Measurements from ENCODE around the gene CTAG2. TPM values are rescaled to one million over a fixed set of nuclear protein-coding genes. Genes with fewer than 3 reads are reported as not detected.
"Not testable (repeated sequence)": the region's sequence is repeated elsewhere in the genome, so short reads cannot be mapped to it uniquely, and the experiment has no call there.

CTAG2 gene
- total RNA-seq, 1 donor from 2014 or later, result not detected

DNA sequence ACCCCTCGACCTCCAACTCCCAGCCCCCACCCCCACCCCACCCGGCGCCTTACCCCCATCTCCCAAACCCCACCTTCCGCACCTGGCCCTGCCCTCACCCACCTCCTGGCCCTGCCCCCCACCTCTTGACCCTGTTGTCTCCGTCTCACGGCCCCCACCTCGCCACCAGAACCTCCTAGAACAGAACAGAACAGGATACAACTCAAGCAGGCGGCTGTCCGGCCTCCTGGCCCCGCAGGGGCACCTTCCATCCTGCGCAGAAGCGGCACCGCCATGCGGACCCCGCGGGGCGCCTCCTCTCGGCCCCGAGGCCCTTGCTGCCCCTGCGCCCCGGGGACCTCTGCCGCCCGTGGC lies 354 bp downstream of the CTAG2 start:
- no peaks in the 10 kb centered on the region for H3K27me3 Mint-ChIP-seq (ENCODE audit: unreplicated experiment)

DNA sequence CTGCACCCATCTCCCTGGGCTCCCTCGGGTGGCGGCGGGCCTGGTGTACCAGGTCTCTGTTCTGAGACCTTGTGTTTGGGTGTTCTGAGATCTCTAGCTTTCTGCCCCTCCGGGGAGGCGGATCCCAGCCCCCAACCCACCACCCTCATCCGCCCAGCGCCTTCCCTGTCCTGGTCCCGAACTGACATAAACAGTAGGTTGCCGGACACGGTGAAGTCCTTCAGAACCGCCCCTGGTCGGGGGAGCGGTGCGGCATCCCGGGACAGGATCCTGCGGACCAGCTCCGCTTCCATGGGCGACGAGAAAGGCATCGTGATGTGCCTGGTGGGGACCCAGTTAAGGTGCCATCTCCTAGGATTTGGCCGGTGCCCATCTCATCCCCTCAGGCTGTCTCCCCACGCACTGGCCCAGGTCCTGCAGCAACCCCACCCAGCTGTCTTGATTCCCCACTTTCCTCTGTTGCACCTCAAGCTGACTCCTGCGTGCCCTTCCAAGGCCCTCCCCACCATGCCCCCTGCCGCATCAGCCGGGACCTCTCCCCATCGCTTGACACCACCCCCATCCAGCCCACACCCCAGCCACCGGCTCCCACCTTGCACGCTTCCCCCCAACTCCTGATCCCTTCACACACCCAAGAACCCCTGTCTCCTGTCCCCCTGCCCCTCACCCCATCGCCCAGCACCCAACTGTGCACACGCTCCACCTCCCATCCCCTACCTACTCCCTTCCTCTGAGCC lies 900 bp downstream of the CTAG2 start:
- TF ChIP-seq, protein P1, sequence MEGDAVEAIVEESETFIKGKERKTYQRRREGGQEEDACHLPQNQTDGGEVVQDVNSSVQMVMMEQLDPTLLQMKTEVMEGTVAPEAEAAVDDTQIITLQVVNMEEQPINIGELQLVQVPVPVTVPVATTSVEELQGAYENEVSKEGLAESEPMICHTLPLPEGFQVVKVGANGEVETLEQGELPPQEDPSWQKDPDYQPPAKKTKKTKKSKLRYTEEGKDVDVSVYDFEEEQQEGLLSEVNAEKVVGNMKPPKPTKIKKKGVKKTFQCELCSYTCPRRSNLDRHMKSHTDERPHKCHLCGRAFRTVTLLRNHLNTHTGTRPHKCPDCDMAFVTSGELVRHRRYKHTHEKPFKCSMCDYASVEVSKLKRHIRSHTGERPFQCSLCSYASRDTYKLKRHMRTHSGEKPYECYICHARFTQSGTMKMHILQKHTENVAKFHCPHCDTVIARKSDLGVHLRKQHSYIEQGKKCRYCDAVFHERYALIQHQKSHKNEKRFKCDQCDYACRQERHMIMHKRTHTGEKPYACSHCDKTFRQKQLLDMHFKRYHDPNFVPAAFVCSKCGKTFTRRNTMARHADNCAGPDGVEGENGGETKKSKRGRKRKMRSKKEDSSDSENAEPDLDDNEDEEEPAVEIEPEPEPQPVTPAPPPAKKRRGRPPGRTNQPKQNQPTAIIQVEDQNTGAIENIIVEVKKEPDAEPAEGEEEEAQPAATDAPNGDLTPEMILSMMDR (IDR thresholded peaks at IDR 0.05; ENCODE audit: partially characterized antibody, unreplicated experiment), result no peak
- Mint-ChIP-seq H3K27ac (ENCODE audit: unreplicated experiment) (no peak overlapping the region), H3K9me3 (ENCODE audit: unreplicated experiment) (no peaks in the 10 kb centered on the region), H3K4me3 (ENCODE audit: unreplicated experiment) (no peak overlapping the region), H3K36me3 (ENCODE audit: unreplicated experiment) (no peaks in the 10 kb centered on the region), H3K4me1 (ENCODE audit: low read depth, unreplicated experiment) (no peaks in the 10 kb centered on the region), H3K27me3 (ENCODE audit: unreplicated experiment) (no peaks in the 10 kb centered on the region)
- no peak for DNase-seq

More for the DNA sequence above, 354 bp downstream of the CTAG2 start:
- Mint-ChIP-seq H3K9me3 (ENCODE audit: unreplicated experiment) (no peaks in the 10 kb centered on the region), H3K27ac (ENCODE audit: unreplicated experiment) (no peak overlapping the region), H3K36me3 (ENCODE audit: unreplicated experiment) (no peaks in the 10 kb centered on the region), H3K4me1 (ENCODE audit: low read depth, unreplicated experiment) (no peaks in the 10 kb centered on the region), H3K4me3 (ENCODE audit: unreplicated experiment) (no peak overlapping the region)
- TF ChIP-seq, protein P1 (IDR thresholded peaks at IDR 0.05; ENCODE audit: partially characterized antibody, unreplicated experiment), result no peak
- no peak for DNase-seq

DNA sequence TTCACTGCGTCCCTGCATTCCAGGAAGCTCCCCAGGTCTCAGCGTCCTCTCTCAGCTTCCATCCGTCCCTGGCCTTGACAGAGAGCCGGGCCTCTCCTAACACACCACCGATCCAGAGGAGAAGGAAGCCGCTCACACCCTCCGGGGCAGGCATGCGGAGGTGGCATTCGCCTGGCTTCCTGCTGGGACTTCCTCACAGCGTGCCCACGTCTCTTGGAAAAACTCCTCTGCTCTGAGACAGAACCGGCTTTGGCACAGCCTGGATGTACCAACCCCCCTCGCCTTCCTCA lies 3.2 kb downstream of the CTAG2 start:
- no peaks in the 10 kb centered on the region for H3K9me3 Mint-ChIP-seq (ENCODE audit: unreplicated experiment)
- no peak for DNase-seq
- H3K27me3 Mint-ChIP-seq (ENCODE audit: unreplicated experiment), result no peaks in the 10 kb centered on the region
- no peaks in the 10 kb centered on the region for H3K4me1 Mint-ChIP-seq (ENCODE audit: low read depth, unreplicated experiment)
- TF ChIP-seq, protein P1 (IDR thresholded peaks at IDR 0.05; ENCODE audit: partially characterized antibody, unreplicated experiment), result no peak
- no peak overlapping the region for H3K4me3 Mint-ChIP-seq (ENCODE audit: unreplicated experiment)
- no peaks in the 10 kb centered on the region for H3K36me3 Mint-ChIP-seq (ENCODE audit: unreplicated experiment)
- no peak overlapping the region for H3K27ac Mint-ChIP-seq (ENCODE audit: unreplicated experiment)

DNA sequence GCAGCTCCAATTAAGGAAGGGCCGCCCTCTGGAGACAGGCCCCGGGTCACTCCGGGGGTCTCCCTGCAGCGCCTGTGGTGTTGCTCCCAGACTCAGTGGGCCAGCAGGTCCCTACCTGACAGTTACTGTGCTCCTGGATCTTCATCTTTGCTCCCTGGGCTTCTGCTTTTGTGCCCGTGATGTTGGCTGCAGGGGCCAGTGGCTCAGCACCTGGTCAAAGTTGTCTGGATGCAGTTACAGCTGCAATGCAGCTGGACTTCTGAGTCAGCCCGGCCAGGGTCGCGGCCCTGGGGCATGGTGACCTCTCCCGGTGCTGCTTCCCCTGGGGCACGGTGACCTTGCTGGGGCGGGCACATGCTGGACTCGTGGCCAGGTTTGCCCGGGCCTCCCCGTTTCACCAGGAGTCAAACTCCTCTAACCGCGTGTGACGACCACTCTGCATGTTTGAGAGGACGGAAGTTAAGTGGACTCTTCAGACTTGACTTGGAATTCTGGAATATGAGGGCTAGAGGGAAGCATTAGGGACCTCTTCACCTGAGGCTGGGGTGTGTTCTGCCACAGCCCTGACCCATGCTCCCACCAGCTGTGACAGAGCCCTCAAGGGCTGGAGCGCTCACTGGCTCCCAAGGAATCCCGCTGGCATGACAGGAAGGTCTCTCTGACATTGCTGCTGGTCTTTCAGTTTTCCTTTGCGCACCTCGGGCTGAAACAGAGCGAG lies 3.7 kb downstream of the CTAG2 start:
- H3K4me1 Mint-ChIP-seq (ENCODE audit: low read depth, unreplicated experiment), result no peaks in the 10 kb centered on the region
- H3K27me3 Mint-ChIP-seq (ENCODE audit: unreplicated experiment), result no peaks in the 10 kb centered on the region
- DNase-seq, result no peak
- H3K27ac Mint-ChIP-seq (ENCODE audit: unreplicated experiment), result no peak overlapping the region
- H3K36me3 Mint-ChIP-seq (ENCODE audit: unreplicated experiment), result no peaks in the 10 kb centered on the region
- no peak overlapping the region for H3K4me3 Mint-ChIP-seq (ENCODE audit: unreplicated experiment)
- TF ChIP-seq, protein P1 (IDR thresholded peaks at IDR 0.05; ENCODE audit: partially characterized antibody, unreplicated experiment), result no peak
- no peaks in the 10 kb centered on the region for H3K9me3 Mint-ChIP-seq (ENCODE audit: unreplicated experiment)

DNA sequence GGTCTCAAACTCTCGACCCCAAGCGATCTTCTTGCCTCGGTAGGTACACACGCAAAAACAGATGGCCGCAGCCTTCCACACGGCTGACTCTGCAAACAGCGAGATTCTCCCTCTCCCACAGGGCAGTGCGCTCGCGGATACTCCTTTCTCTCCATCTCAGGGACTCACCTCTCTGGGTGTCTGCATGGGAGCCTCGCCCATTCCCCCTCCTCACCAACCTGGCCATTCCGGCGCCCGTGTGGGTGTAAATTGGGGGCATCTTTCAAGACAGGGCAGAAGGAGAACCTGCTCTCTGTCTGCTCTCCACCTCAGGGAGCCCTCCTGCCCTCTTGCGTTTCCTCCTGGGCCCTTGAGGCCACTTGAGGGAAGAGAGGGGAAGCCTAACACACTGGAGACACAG lies 4.4 kb downstream of the CTAG2 start:
- no peak for DNase-seq
- no peaks in the 10 kb centered on the region for H3K4me1 Mint-ChIP-seq (ENCODE audit: low read depth, unreplicated experiment)
- no peaks in the 10 kb centered on the region for H3K36me3 Mint-ChIP-seq (ENCODE audit: unreplicated experiment)
- no peaks in the 10 kb centered on the region for H3K27me3 Mint-ChIP-seq (ENCODE audit: unreplicated experiment)
- TF ChIP-seq, protein P1 (IDR thresholded peaks at IDR 0.05; ENCODE audit: partially characterized antibody, unreplicated experiment), result no peak
- H3K9me3 Mint-ChIP-seq (ENCODE audit: unreplicated experiment), result no peaks in the 10 kb centered on the region
- H3K4me3 Mint-ChIP-seq (ENCODE audit: unreplicated experiment), result no peak overlapping the region
- no peak overlapping the region for H3K27ac Mint-ChIP-seq (ENCODE audit: unreplicated experiment)

DNA sequence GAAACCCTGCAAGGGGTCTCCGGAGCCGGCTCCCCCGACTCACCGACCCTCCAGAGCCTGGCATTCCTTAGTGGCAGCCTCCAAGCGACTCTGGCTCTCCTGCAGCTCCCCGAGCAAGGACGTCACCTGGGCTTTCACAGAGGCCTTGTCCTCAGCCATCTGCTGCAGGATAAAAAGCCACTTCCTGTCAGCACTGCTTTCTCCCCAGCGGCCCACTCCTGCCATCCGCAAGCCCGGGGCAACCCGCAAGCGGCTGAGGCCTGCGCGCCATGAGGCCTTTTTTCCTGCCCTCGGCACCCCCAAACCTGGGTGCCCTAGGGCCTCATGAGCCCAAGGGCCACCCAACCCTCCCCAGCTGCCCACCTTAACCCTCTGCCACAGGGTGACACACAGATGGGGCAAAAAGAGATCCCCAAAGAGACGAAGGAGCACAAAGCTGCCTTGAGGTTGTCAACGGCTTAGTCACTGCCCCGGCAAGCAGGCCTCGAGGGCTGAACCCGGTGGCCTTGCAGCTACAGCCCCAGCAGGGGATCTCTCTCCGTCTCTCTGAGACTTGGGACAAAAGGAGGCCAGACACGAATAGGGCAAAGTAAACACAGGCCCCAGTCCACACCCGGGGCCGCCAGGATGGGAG lies 7.5 kb downstream of the CTAG2 start:
- not testable (repeated sequence) for H3K9me3 Mint-ChIP-seq (ENCODE audit: unreplicated experiment); H3K27me3 Mint-ChIP-seq (ENCODE audit: unreplicated experiment); H3K4me1 Mint-ChIP-seq (ENCODE audit: low read depth, unreplicated experiment); DNase-seq; H3K4me3 Mint-ChIP-seq (ENCODE audit: unreplicated experiment); H3K36me3 Mint-ChIP-seq (ENCODE audit: unreplicated experiment); H3K27ac Mint-ChIP-seq (ENCODE audit: unreplicated experiment)

DNA sequence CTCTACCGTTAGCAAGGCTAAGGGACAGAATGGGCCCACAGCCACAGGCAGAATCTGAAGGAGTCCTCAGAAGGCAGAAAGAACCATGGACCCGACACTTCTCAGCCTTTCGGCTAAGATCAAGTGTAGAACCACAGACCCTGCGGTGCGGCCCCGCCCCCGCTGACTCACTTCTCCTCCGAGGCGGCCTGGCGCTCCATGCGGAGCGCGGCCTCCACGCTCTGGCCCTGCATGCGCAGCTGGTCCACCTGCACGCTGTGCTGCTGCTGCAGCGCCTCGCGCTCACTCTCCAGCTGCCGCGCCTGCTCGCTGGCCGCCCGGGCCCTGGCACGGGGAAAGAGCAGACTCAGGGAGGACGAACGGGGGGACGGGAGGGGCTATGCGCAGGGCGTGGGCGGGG lies 9.7 kb downstream of the CTAG2 start:
- H3K27me3 Mint-ChIP-seq (ENCODE audit: unreplicated experiment); DNase-seq; H3K27ac Mint-ChIP-seq (ENCODE audit: unreplicated experiment); H3K4me3 Mint-ChIP-seq (ENCODE audit: unreplicated experiment); H3K9me3 Mint-ChIP-seq (ENCODE audit: unreplicated experiment); H3K4me1 Mint-ChIP-seq (ENCODE audit: low read depth, unreplicated experiment); H3K36me3 Mint-ChIP-seq (ENCODE audit: unreplicated experiment): not testable (repeated sequence)
